Measurements from ENCODE around the gene GALNT13.

The GALNT13 gene

DNA sequence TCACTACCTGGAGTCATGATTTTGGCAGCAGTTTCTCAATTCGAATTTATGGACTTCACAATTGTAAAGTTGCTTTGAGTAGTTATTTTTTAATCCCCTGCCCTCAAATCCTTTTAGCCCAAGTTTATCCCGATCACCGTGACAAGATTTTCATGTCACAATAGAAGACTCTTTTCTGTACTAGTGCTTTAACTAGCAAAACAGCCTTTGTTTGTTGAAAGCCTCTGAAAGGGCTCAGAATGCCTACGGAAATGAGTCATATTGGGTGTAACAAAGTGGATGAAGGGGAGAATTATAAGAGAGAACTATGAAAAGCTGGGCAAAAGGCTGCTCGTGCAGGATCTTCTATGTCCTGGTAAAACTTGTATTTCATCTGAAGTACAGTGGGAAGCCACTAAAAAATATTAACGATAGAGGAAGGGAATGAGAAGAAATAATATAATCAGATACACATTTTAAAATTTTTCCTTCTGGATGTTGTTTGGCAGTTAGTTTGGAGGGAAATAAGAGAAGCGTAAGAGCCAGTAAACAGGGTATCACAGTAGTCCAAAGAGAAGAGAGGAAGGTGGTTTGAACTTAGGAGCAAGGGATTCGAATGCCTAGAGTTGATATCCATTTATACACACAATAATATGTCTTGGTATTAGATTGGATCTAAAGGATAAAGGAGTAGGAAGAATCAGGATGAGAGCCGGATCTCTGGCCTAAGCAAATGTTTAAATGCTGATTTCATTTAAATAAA lies 114.9 kb downstream of the GALNT13 start:
- Mint-ChIP-seq H3K9me3 (peaks cover 2% of the 10 kb centered on the region), H3K36me3 (no peaks in the 10 kb centered on the region), H3K4me1 (no peaks in the 10 kb centered on the region), H3K27ac (no peak overlapping the region), H3K27me3 (no peaks in the 10 kb centered on the region), H3K4me3 (no peak overlapping the region)
- CTCF ChIA-PET, result no interaction called here
- DNase-seq, result no peak

DNA sequence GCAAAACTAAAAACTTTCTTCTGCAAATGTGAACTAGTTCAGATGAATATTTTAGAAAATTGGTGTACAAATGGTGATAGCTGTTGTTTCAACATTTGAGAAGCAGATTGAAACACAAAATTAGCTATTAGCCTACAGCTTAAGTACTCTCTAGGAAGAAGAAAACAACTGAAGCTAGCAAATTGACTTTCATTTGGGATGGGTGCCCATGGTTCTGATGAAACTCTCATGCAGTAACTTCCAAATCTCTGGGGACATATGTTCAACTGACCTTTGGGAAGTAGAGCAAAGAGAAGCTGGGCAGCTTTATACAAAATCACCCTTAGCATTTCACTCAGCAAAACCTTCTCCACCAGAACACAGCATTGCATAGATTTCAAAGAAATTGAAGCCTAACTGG lies 119.0 kb downstream of the GALNT13 start:
- CTCF ChIA-PET, result no interaction called here

DNA sequence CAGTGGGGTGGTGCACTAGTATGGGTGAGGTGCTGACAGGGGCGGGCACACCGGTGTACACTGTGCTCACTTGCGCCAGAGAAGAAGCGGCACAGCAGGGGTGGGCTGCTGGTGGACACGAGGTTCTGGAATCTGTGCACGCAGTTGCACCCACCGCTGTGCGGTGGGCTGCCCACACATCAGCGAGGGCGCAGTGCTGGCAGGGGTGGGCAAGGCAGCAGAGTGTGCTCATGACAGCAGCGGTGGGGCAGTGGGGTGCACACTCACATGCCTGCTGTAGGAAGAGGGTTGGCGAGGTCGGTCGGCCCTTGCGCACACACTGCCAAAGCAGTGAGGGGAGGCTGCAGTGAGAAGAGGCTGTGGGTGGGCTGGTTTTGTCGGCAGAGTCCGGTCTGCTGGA lies 141.8 kb downstream of the GALNT13 start:
- H3K27me3 Mint-ChIP-seq, result no peaks in the 10 kb centered on the region
- H3K4me3 Mint-ChIP-seq, result no peak overlapping the region
- peaks cover 20% of the 10 kb centered on the region for H3K9me3 Mint-ChIP-seq
- H3K36me3 Mint-ChIP-seq, result no peaks in the 10 kb centered on the region
- CTCF ChIA-PET, result no interaction called here
- H3K27ac Mint-ChIP-seq, result no peak overlapping the region
- no peak for DNase-seq
- H3K4me1 Mint-ChIP-seq, result no peaks in the 10 kb centered on the region

More for the DNA sequence above, 119.0 kb downstream of the GALNT13 start:
- no peaks in the 10 kb centered on the region for H3K36me3 Mint-ChIP-seq
- DNase-seq, result no peak
- no peak overlapping the region for H3K4me3 Mint-ChIP-seq
- no peak overlapping the region for H3K27ac Mint-ChIP-seq
- peaks cover 8% of the 10 kb centered on the region for H3K9me3 Mint-ChIP-seq
- no peaks in the 10 kb centered on the region for H3K4me1 Mint-ChIP-seq
- H3K27me3 Mint-ChIP-seq, result no peaks in the 10 kb centered on the region

DNA sequence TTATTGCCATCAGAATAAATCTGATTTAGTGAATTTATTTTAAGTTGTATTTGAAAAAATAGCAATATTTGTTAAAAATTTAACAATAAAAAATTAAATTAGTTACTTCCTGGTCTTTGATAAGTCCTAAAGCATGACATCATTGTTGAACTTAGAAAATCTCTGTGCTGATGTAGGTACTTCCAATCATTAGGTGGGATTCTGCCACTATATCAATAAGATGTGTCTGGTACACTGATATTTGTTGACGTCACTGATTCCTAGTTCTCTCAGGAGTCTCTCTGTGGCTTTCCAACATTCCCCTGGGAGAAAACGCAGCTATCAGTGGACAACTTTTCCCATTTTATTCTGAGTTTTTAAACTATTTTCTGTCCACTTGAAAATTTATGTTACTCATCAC lies 143.5 kb downstream of the GALNT13 start:
- no peaks in the 10 kb centered on the region for H3K4me1 Mint-ChIP-seq
- CTCF ChIA-PET, result no interaction called here
- no peak overlapping the region for H3K27ac Mint-ChIP-seq
- H3K27me3 Mint-ChIP-seq, result no peaks in the 10 kb centered on the region
- no peak for DNase-seq
- no peak overlapping the region for H3K4me3 Mint-ChIP-seq
- H3K9me3 Mint-ChIP-seq, result peaks cover 15% of the 10 kb centered on the region
- H3K36me3 Mint-ChIP-seq, result no peaks in the 10 kb centered on the region

DNA sequence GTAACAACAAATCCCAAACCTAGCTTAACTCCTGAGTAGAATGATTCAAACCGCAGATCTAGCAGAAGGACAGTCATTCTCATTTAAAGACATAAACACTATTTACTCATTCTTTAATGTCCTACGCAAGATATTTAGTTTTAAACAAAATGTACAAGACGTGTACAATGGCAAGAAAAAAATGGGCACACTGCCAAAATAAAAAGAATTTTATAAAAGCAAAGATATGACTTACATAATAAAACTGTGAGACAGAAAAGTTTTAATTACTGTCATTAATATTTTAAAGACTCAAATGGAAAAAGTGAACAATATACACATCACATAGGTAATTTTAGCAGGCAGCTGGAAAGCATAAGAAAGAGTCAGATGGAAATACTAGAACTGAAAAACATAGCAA lies 157.8 kb downstream of the GALNT13 start:
- Mint-ChIP-seq H3K9me3 (peaks cover 5% of the 10 kb centered on the region), H3K27ac (no peak overlapping the region), H3K36me3 (no peaks in the 10 kb centered on the region), H3K27me3 (no peaks in the 10 kb centered on the region), H3K4me1 (no peaks in the 10 kb centered on the region), H3K4me3 (no peak overlapping the region)
- CTCF ChIA-PET, result no interaction called here
- DNase-seq, result no peak

DNA sequence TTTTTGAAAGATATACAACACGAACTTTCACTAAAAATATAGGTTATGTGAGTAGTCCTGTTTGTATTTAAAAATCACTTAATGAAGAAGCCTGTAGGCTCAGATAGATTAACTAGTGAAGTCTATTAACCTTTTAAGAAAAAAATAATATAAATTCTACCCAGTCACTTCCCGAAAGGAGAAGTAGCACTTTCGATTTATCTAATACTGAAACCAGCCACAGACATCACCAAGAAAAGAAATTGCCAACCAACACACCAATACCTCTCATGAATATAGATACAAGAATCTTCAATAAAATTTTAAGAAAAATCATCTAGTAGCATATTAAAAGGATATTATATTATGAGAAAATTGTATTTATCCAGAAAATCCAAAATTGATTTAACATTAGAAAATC lies 160.5 kb downstream of the GALNT13 start:
- Mint-ChIP-seq H3K9me3 (peaks cover 6% of the 10 kb centered on the region), H3K36me3 (no peaks in the 10 kb centered on the region), H3K4me3 (no peak overlapping the region), H3K4me1 (no peaks in the 10 kb centered on the region), H3K27me3 (no peaks in the 10 kb centered on the region), H3K27ac (no peak overlapping the region)
- CTCF ChIA-PET, result no interaction called here
- no peak for DNase-seq

DNA sequence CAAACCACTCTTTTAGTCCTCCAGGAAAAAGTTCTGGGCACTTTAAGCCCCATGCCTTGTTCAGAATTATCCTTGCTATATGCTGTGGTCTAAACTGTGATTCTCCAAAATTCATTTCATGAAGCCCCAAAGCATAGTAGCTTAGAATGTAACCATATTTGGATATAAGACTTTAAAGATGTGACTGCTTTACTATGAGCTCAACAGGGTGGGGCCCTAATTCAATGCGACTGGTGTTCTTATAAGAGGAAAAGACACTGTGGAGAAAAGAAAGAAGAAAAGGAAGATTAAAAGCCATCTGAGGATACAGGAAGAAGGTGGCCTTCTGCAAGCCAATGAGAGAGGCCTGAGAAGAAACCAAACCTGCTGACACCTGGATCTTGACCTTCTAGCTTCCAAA lies 174.8 kb downstream of the GALNT13 start:
- no peak overlapping the region for H3K27ac Mint-ChIP-seq
- H3K9me3 Mint-ChIP-seq, result peaks cover 8% of the 10 kb centered on the region
- no peak for DNase-seq
- CTCF ChIA-PET, result no interaction called here
- no peak overlapping the region for H3K4me3 Mint-ChIP-seq
- no peaks in the 10 kb centered on the region for H3K36me3 Mint-ChIP-seq
- H3K27me3 Mint-ChIP-seq, result no peaks in the 10 kb centered on the region
- no peaks in the 10 kb centered on the region for H3K4me1 Mint-ChIP-seq

DNA sequence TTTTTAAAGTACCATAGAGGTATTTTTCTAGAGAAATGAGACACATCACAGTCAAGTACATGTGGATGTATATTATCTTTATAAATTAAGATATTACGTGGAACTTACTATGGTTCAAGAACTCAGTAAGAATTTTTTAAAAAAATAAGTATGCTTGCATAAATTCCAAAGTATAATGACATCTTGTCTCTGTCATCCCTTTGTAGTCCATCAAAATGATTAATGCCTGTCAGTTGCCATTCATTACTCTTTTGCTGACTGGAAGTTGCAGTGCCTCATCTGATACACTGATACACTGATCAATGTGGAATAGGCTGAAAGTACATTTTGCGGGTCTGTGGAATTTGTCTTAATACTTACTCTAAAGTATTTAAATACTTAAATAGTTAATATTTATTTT lies 177.2 kb downstream of the GALNT13 start:
- no peak for DNase-seq
- no peaks in the 10 kb centered on the region for H3K27me3 Mint-ChIP-seq
- no peaks in the 10 kb centered on the region for H3K4me1 Mint-ChIP-seq
- CTCF ChIA-PET, result no interaction called here
- H3K27ac Mint-ChIP-seq, result no peak overlapping the region
- H3K36me3 Mint-ChIP-seq, result no peaks in the 10 kb centered on the region
- H3K4me3 Mint-ChIP-seq, result no peak overlapping the region
- peaks cover 8% of the 10 kb centered on the region for H3K9me3 Mint-ChIP-seq

DNA sequence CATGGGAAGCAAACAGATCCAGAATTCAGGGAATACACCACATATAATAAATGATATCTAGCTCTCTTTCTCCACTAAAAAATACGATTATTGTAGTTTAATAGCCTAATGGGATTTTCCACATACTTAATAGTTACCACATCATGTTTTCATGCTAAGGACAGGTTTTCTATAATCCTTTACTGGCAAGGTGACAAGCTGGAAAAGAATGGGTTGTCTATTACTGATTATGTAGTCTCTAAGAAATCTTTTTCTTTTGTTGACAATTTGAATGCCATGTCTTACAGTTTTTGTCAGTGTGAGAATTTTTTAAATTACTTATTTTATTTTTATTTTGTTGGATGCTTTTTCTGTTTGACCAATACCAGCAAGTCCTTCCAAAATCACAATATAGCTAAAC lies 177.8 kb downstream of the GALNT13 start:
- H3K9me3 Mint-ChIP-seq, result peaks cover 8% of the 10 kb centered on the region
- no peak for DNase-seq
- no peaks in the 10 kb centered on the region for H3K4me1 Mint-ChIP-seq
- H3K27ac Mint-ChIP-seq, result no peak overlapping the region
- no peaks in the 10 kb centered on the region for H3K27me3 Mint-ChIP-seq
- CTCF ChIA-PET, result no interaction called here
- H3K36me3 Mint-ChIP-seq, result no peaks in the 10 kb centered on the region
- H3K4me3 Mint-ChIP-seq, result no peak overlapping the region

DNA sequence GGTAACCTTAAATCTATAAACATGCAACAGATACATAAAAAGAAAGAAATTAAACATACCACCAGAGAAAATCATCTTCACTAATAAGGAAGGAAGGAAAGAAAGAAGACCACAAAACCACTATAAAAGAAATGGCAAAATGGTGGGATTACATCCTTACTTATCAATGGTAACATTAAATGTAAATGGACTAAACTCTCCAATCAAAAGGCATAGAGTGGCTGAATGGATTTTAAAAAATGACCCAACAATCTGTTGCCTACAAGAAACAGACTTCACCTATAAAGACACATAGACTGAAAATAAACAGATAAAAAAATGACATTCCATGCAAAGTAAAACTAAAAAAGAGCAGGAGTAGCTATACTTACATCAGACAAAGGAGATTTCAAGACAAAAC lies 195.4 kb downstream of the GALNT13 start:
- CTCF ChIA-PET, result no interaction called here
- H3K27me3 Mint-ChIP-seq, result no peaks in the 10 kb centered on the region
- DNase-seq, result no peak

DNA sequence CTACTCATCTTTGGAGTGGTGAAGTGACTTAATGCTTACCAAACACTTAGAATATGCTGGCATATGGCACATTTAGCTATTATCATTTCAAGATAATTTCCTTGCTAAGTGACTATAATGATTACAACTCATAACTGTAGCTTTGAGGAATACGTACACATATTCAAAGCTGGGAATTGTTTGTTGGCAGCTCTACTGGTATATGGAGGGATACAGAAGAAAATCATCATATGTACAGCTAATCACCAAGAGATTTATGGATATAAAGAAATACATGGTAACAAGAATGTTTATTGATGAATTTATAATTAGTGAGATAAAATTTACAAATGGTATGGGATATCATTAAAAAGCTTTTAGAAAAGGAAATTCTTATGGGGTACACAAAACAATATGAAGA lies 207.2 kb downstream of the GALNT13 start:
- H3K4me1 Mint-ChIP-seq, result no peaks in the 10 kb centered on the region
- CTCF ChIA-PET, result no interaction called here
- no peak overlapping the region for H3K4me3 Mint-ChIP-seq
- H3K36me3 Mint-ChIP-seq, result no peaks in the 10 kb centered on the region
- H3K9me3 Mint-ChIP-seq, result no peaks in the 10 kb centered on the region
- DNase-seq, result no peak
- H3K27ac Mint-ChIP-seq, result no peak overlapping the region
- H3K27me3 Mint-ChIP-seq, result no peaks in the 10 kb centered on the region

More for the DNA sequence above, 195.4 kb downstream of the GALNT13 start:
- no peaks in the 10 kb centered on the region for H3K36me3 Mint-ChIP-seq
- peaks cover 17% of the 10 kb centered on the region for H3K9me3 Mint-ChIP-seq
- no peaks in the 10 kb centered on the region for H3K4me1 Mint-ChIP-seq
- no peak overlapping the region for H3K27ac Mint-ChIP-seq
- H3K4me3 Mint-ChIP-seq, result no peak overlapping the region

DNA sequence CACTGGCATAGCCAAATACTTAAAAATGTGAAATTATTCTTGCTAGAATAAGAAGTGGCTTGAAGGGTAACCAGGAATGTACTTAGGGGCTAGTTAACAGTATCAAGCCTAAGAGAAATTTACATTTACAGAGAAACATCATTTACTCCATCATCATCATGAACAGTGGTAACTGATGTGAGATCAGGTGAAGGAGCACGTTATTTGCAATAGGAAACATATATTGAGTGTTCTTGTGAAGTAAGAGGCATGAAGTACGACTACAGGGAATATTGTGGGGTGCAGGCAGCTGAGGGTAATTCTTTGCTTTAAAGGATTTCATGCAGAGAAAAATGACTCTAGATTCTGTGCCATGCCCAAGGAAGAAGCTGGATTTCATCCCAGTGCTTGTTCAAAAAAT lies 220.8 kb downstream of the GALNT13 start:
- Mint-ChIP-seq H3K9me3 (peaks cover 2% of the 10 kb centered on the region), H3K27me3 (no peaks in the 10 kb centered on the region), H3K27ac (no peak overlapping the region), H3K4me1 (no peaks in the 10 kb centered on the region), H3K36me3 (no peaks in the 10 kb centered on the region), H3K4me3 (no peak overlapping the region)
- CTCF ChIA-PET, result no interaction called here
- no peak for DNase-seq

DNA sequence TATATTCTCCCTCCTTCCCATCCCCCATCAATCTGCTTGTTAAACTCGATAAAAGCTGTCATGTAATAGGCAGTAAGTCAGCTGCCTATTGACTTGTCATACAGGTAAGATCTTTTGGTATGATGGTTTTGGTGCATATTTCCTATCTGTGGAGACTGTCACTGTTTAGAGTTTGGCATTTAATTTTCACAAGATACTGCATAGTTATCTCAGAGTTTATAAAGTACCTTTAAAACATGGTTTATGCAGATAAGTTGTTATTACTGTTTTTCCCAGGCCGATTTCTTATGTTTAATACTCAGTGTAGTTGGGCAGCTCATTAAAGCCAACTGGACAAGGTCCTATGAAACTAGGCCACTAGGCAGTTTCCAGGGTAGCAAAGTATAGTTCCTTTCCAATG lies 222.1 kb downstream of the GALNT13 start:
- no peak for DNase-seq
- CTCF ChIA-PET, result no interaction called here
- Mint-ChIP-seq H3K4me1 (no peaks in the 10 kb centered on the region), H3K27me3 (no peaks in the 10 kb centered on the region), H3K4me3 (no peak overlapping the region), H3K36me3 (no peaks in the 10 kb centered on the region), H3K27ac (no peak overlapping the region), H3K9me3 (peaks cover 2% of the 10 kb centered on the region)

DNA sequence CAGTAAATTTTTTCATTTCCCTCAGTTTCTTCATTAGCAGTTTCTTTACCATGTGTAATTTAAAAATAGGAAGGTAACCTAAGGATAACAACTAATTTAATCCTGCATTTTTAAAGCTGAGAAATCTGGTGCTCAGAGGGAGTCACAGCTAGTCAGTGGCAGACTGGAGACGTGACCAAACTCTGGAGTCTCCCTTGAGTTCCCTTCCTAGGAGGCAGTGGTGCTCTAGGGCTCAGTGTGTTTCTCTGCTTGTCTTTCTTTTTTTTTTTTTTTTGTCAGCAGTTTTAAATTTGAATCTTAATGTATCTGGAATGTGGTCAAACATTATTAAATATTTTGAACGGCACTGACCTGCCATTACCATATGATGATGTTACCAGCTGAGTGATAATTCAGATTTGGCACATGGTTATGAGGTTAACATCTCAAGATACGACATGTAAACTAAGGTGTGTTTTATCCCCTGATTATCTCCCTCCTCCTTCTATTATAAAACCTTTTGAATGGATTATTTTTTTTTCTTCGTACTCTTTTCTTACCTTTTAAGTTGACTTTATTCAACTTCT lies 226.2 kb downstream of the GALNT13 start:
- Mint-ChIP-seq H3K27me3 (no peaks in the 10 kb centered on the region), H3K9me3 (peaks cover 12% of the 10 kb centered on the region), H3K27ac (no peak overlapping the region), H3K4me1 (no peaks in the 10 kb centered on the region), H3K4me3 (no peak overlapping the region), H3K36me3 (no peaks in the 10 kb centered on the region)
- no peak for DNase-seq
- CTCF ChIA-PET, result no interaction called here

DNA sequence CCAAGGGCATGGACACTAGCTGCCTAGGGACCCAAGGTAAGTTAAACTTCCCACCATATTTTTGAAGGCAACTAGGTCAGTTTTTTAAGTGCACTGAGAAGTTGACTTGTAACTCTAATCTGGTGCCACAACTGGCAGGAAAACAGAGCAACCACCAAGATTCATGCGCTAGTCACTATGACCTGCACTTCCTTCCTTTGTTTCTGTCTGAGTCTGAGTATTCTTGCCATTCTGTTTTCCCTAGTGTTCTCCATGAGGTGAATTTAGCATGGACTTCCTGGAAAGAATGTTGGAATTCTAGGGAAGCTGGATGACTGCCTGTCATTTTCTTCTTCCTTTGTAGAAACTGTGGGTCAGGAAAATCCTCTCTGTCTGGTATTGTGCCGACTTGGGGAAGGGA lies 249.0 kb downstream of the GALNT13 start:
- H3K36me3 Mint-ChIP-seq, result no peaks in the 10 kb centered on the region
- no peaks in the 10 kb centered on the region for H3K27me3 Mint-ChIP-seq
- H3K9me3 Mint-ChIP-seq, result peaks cover 21% of the 10 kb centered on the region
- H3K4me3 Mint-ChIP-seq, result no peak overlapping the region
- no peaks in the 10 kb centered on the region for H3K4me1 Mint-ChIP-seq
- DNase-seq, result no peak
- no peak overlapping the region for H3K27ac Mint-ChIP-seq
- CTCF ChIA-PET, result no interaction called here

DNA sequence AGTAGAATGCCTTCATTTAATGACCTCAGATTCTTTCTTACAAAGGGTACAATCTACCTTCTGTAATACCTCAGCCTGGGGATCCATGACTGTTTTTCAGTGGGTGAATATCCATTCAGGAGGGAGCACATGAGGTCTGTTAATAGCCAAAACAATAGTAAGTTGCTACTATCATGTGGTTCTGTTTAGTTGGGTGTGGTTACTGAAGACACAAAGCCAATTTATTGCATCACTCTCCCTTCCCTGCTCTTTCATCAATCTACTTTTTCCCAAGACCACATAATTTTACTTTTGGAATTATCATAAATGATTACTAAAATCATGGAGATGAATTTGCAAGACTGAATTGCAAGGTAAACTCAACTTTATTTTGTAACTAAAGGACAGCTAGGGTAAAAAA lies 254.2 kb downstream of the GALNT13 start:
- Mint-ChIP-seq H3K4me3 (no peak overlapping the region), H3K27me3 (no peaks in the 10 kb centered on the region), H3K36me3 (no peaks in the 10 kb centered on the region), H3K9me3 (peaks cover 3% of the 10 kb centered on the region), H3K4me1 (no peaks in the 10 kb centered on the region), H3K27ac (no peak overlapping the region)
- CTCF ChIA-PET, result no interaction called here
- DNase-seq, result no peak
